ENCODE results near the gene RANBP9. TPM values are rescaled to one million over a fixed set of nuclear protein-coding genes. Genes with fewer than 3 reads are reported as not detected.

The RANBP9 gene
- total RNA-seq, 1 experiment from 2014 or later = 57.4 TPM

DNA sequence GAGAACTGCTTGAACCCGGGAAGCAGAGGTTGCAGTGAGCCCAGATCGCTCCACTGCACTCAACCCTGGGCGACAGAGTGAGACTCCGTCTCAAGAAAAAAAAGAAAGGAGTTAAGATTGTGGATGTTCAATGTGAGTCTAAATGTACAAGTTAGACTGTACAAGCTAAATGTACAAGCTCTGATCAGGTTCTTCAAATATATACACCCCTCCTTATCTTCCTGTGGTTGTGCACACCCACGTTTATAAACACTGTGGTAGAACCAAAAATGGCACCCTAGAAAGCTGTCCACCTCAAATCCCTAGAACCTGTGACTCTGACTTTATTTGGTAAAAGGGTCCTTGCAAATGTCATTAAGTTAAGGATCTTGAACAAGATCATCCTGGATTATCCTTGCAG is 11.2 kb upstream of the RANBP9 start:
- ChIA-PET POLR2A (ENCODE audit: low non-redundant PET) (no interaction called here), CTCF (no interaction called here)
- intact Hi-C loops (cut with micrococcal nuclease; ENCODE audit: unreplicated experiment) = no loop called here
- Histone ChIP-seq H3K4me1 (ENCODE audit: insufficient read depth, low read length, poor library complexity, severe bottlenecking) (no peaks in the 10 kb centered on the region), H3K4me3 (ENCODE audit: low read depth, low read length, poor library complexity, severe bottlenecking) (no peak overlapping the region), H3K27me3 (replicated peaks; ENCODE audit: insufficient read depth, low read depth, low read length, poor library complexity) (no peaks in the 10 kb centered on the region), H3K9me3 (ENCODE audit: low read depth, low read length, poor library complexity, severe bottlenecking) (no peaks in the 10 kb centered on the region), H3K27ac (ENCODE audit: low read depth, low read length, poor library complexity, severe bottlenecking) (no peak overlapping the region), H3K36me3 (ENCODE audit: insufficient read depth, low read length, poor library complexity, severe bottlenecking) (no peaks in the 10 kb centered on the region)
- DNase-seq (ENCODE audit: low spot score) = no peak
- TF ChIP-seq CTCF (conservative IDR thresholded peaks at IDR 0.05; ENCODE audit: low read depth, low read length) (no peak), EZH2 (IDR thresholded peaks at IDR 0.05; ENCODE audit: borderline replicate concordance, low read depth, low read length, poor library complexity, severe bottlenecking) (no peak)
- no TSS peak for BruUV-seq (replicated peaks)

- BruUV-seq (replicated peaks) = no TSS peak
- Histone ChIP-seq H3K4me1 (ENCODE audit: insufficient read depth, low read length, poor library complexity, severe bottlenecking) (no peaks in the 10 kb centered on the region), H3K27me3 (replicated peaks; ENCODE audit: insufficient read depth, low read depth, low read length, poor library complexity) (no peaks in the 10 kb centered on the region), H3K27ac (ENCODE audit: low read depth, low read length, poor library complexity, severe bottlenecking) (no peak overlapping the region), H3K9me3 (ENCODE audit: low read depth, low read length, poor library complexity, severe bottlenecking) (no peaks in the 10 kb centered on the region), H3K4me3 (ENCODE audit: low read depth, low read length, poor library complexity, severe bottlenecking) (no peak overlapping the region), H3K36me3 (ENCODE audit: insufficient read depth, low read length, poor library complexity, severe bottlenecking) (no peaks in the 10 kb centered on the region)
- TF ChIP-seq CTCF (conservative IDR thresholded peaks at IDR 0.05; ENCODE audit: low read depth, low read length) = no peak
- TF ChIP-seq EZH2 (IDR thresholded peaks at IDR 0.05; ENCODE audit: borderline replicate concordance, low read depth, low read length, poor library complexity, severe bottlenecking) = no peak
- intact Hi-C loops (cut with micrococcal nuclease; ENCODE audit: unreplicated experiment) = no loop called here
- no peak for DNase-seq (ENCODE audit: low spot score)
- ChIA-PET POLR2A (ENCODE audit: low non-redundant PET) (no interaction called here), CTCF (no interaction called here)
Observed at GRCh38 chr6:13718123-13718458, 6.5 kb upstream of the RANBP9 start.

DNA sequence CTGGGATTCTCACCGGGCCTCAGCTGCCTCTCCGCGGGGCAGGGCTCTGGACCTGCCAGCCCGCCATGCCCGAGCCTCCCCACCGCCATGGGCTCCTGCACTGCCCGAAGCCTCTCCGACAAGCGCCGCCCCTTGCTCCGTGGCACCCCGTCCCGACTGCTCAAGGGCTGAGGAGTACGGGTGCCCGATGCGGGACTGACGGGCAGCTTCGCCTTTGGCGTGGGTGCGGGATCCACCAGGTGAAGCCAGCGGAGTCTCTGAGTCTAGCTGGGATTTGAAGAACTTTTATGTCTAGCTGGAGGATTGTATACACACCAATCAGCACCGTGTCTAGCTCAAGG is 5.3 kb upstream of the RANBP9 start:
- CTCF ChIA-PET = no interaction called here
- BruUV-seq (replicated peaks) = no TSS peak
- Histone ChIP-seq H3K36me3 (ENCODE audit: insufficient read depth, low read length, poor library complexity, severe bottlenecking) (no peaks in the 10 kb centered on the region), H3K4me1 (ENCODE audit: insufficient read depth, low read length, poor library complexity, severe bottlenecking) (peaks cover 6% of the 10 kb centered on the region), H3K27ac (ENCODE audit: low read depth, low read length, poor library complexity, severe bottlenecking) (no peak overlapping the region), H3K9me3 (ENCODE audit: low read depth, low read length, poor library complexity, severe bottlenecking) (no peaks in the 10 kb centered on the region), H3K27me3 (replicated peaks; ENCODE audit: insufficient read depth, low read depth, low read length, poor library complexity) (no peaks in the 10 kb centered on the region), H3K4me3 (ENCODE audit: low read depth, low read length, poor library complexity, severe bottlenecking) (no peak overlapping the region)
- TF ChIP-seq CTCF (conservative IDR thresholded peaks at IDR 0.05; ENCODE audit: low read depth, low read length) = no peak
- no peak for TF ChIP-seq EZH2 (IDR thresholded peaks at IDR 0.05; ENCODE audit: borderline replicate concordance, low read depth, low read length, poor library complexity, severe bottlenecking)
- no peak for DNase-seq (ENCODE audit: low spot score)
- intact Hi-C loops (cut with micrococcal nuclease; ENCODE audit: unreplicated experiment) = no loop called here
- POLR2A ChIA-PET (ENCODE audit: low non-redundant PET) = no interaction called here
